ENCODE results near the gene CBFA2T2. TPM values are rescaled to one million over a fixed set of nuclear protein-coding genes. Genes with fewer than 3 reads are reported as not detected.

The CBFA2T2 gene
- total RNA-seq, 1 donor from 2014 or later = 17.5 TPM

DNA sequence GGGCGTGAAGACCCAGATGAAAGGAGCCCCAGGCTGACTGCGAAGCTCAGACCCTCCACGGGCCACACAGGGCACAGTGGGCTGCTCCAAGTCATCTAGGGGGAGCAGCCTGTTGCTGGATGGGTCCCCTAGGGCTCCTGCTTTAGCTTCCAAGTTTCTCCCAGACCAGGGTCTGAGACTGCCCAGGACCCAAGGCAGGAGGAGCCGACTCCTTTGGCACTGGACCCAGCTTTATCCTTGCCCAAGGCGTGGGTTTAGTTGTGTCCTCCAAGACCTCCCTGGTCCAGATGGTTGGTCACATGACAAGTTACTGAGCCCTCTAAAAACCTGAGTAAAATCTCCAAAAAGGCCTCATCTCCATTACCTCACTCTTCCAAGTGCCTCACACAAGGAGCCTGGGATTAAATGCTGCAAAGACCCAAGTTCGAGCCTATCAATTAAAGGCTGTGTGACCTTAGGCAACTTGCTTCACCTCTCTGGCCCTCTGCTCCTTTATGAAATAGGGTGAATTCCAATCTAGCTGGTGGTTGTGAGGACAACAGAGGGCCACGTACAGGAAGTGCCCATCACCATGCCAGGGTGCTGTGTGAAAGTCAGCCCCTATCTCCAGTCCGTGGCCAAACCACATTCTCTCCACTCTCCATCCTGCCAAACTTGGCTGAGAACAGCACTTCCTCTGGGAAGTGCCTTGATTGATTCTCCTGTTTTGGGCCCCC lies 181.8 kb downstream of the CBFA2T2 start:
- TF ChIP-seq, protein P1, sequence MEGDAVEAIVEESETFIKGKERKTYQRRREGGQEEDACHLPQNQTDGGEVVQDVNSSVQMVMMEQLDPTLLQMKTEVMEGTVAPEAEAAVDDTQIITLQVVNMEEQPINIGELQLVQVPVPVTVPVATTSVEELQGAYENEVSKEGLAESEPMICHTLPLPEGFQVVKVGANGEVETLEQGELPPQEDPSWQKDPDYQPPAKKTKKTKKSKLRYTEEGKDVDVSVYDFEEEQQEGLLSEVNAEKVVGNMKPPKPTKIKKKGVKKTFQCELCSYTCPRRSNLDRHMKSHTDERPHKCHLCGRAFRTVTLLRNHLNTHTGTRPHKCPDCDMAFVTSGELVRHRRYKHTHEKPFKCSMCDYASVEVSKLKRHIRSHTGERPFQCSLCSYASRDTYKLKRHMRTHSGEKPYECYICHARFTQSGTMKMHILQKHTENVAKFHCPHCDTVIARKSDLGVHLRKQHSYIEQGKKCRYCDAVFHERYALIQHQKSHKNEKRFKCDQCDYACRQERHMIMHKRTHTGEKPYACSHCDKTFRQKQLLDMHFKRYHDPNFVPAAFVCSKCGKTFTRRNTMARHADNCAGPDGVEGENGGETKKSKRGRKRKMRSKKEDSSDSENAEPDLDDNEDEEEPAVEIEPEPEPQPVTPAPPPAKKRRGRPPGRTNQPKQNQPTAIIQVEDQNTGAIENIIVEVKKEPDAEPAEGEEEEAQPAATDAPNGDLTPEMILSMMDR (IDR thresholded peaks at IDR 0.05; ENCODE audit: unreplicated experiment) = no peak
- Mint-ChIP-seq H3K4me3 (ENCODE audit: unreplicated experiment) (peak overlapping the region; percentile 51), H3K9me3 (ENCODE audit: unreplicated experiment) (no peaks in the 10 kb centered on the region), H3K36me3 (ENCODE audit: low read depth, unreplicated experiment) (peaks cover 10% of the 10 kb centered on the region), H3K4me1 (ENCODE audit: unreplicated experiment) (peaks cover 18% of the 10 kb centered on the region), H3K27me3 (ENCODE audit: unreplicated experiment) (peaks cover 14% of the 10 kb centered on the region), H3K27ac (ENCODE audit: unreplicated experiment) (no peak overlapping the region)
- DNase-seq (ENCODE audit: low spot score) = no peak

DNA sequence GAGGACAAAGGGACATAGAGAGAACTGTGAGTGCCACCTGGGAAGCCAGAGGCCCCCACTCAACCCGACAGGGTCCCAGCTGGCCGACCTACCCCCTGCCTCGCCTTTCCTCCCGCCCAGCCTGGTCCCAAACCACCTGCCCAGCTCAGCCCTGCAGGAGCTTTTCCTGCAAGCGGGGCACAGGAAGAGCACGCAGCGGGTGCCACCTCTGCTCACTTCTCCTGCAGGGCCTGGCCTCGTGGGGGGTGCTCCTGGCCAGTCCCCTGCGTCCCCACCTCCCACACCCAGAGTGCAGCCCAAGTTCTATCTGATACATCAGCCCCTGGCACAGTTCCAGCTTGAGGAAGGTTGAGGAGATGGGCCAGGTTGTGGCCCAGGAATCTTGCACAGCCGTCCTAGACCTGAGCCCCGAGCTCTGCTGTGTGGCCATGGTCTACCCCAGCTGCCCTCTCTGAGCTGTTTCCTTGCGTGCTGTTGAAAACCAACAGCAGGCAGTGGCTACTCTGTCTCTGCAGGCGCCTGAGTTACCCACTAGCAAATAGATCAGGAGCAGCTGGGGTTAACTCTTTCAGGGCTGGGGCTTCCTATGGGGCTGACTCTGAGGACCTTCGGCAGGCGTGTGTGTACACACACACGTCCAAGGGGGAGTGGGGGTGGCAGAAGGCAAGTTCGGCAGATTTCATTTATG lies 182.7 kb downstream of the CBFA2T2 start:
- Mint-ChIP-seq H3K27ac (ENCODE audit: unreplicated experiment) (no peak overlapping the region), H3K4me1 (ENCODE audit: unreplicated experiment) (peaks cover 17% of the 10 kb centered on the region)
- no peak for DNase-seq (ENCODE audit: low spot score)

DNA sequence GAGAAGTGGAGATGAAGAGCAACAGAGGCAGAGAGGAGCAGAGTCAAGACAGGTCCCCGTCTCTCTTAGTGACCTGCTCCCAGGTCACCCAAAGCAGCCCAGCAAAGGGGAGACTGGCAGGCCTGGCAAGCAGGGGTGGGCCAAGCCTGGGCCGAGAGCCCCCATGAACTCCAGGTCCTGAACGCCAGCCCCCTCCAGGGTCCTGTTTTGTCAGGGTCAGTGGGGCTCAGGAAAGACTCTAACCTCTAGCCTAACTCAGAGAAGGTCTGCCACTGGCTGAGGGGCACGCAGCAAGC lies 183.2 kb downstream of the CBFA2T2 start:
- peak overlapping the region; percentile 91 for H3K4me3 Mint-ChIP-seq (ENCODE audit: unreplicated experiment)
- H3K4me1 Mint-ChIP-seq (ENCODE audit: unreplicated experiment) = peaks cover 17% of the 10 kb centered on the region
- TF ChIP-seq, protein P1 (IDR thresholded peaks at IDR 0.05; ENCODE audit: unreplicated experiment) = no peak
- H3K9me3 Mint-ChIP-seq (ENCODE audit: unreplicated experiment) = no peaks in the 10 kb centered on the region
- H3K27me3 Mint-ChIP-seq (ENCODE audit: unreplicated experiment) = peaks cover 13% of the 10 kb centered on the region
- peaks cover 10% of the 10 kb centered on the region for H3K36me3 Mint-ChIP-seq (ENCODE audit: low read depth, unreplicated experiment)
- no peak for DNase-seq (ENCODE audit: low spot score)
- no peak overlapping the region for H3K27ac Mint-ChIP-seq (ENCODE audit: unreplicated experiment)

More for the DNA sequence above, 182.7 kb downstream of the CBFA2T2 start:
- TF ChIP-seq, protein P1 (IDR thresholded peaks at IDR 0.05; ENCODE audit: unreplicated experiment) = no peak
- H3K36me3 Mint-ChIP-seq (ENCODE audit: low read depth, unreplicated experiment) = peaks cover 10% of the 10 kb centered on the region
- H3K4me3 Mint-ChIP-seq (ENCODE audit: unreplicated experiment) = peak overlapping the region; percentile 91
- peaks cover 13% of the 10 kb centered on the region for H3K27me3 Mint-ChIP-seq (ENCODE audit: unreplicated experiment)
- no peaks in the 10 kb centered on the region for H3K9me3 Mint-ChIP-seq (ENCODE audit: unreplicated experiment)

DNA sequence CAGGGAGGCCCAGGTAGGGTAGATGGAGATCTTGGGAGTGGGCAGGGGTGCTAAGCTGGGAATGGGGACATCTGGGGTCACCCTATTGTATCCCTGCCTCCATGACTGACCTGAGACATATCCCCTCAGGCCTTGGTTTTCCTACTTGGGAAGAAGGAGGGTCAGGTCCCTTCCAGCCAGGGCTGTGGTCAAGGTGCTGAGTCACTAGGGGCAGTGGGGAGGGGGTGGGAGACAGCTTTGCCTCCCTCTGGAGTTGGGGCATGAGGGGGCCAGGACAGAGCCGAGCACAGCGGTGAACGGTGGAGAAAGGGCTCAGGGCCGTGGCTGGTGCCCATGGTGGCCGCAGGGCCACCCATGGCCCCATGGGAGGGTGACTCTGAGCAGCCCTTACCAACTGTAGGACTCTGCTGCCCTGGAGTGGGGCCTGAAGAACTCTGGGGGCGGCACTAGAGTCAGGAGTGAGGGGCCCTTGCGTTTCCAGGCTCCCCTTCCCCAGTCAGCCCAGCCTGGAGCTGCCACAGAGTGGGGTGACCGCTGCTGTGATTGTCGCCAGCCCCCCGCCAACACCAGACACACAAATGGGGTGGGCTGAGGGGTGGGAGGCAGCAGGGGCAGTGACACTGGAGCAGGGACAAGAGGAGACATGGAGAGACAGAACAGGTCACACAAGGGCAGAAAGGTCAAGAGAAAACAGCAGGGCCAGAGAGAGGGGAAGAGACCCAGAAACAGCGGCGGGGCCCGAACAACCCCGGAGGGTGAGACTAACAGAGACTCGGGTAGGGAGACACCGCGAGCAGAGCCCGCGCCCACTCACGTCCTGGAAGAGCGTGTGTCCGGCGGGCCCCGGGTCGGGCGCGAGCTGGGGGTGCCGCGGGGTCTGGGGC lies 183.8 kb downstream of the CBFA2T2 start:
- peaks cover 7% of the 10 kb centered on the region for H3K36me3 Mint-ChIP-seq (ENCODE audit: low read depth, unreplicated experiment)
- no peak for DNase-seq (ENCODE audit: low spot score)
- TF ChIP-seq, protein P1 (IDR thresholded peaks at IDR 0.05; ENCODE audit: unreplicated experiment) = no peak
- no peak overlapping the region for H3K27ac Mint-ChIP-seq (ENCODE audit: unreplicated experiment)
- H3K9me3 Mint-ChIP-seq (ENCODE audit: unreplicated experiment) = no peaks in the 10 kb centered on the region
- peaks cover 17% of the 10 kb centered on the region for H3K4me1 Mint-ChIP-seq (ENCODE audit: unreplicated experiment)
- peak overlapping the region; percentile 91 for H3K4me3 Mint-ChIP-seq (ENCODE audit: unreplicated experiment)
- H3K27me3 Mint-ChIP-seq (ENCODE audit: unreplicated experiment) = peaks cover 12% of the 10 kb centered on the region

All from endothelial cell (in vitro differentiated cells).